H1 (cell line): Measurements from ENCODE around the gene TMEM140. TPM values are rescaled to one million over a fixed set of nuclear protein-coding genes. Genes with fewer than 3 reads are reported as not detected.

Source experiments
- CTCF ChIA-PET: fragments of 300-600 bp; sonication (Branson Sonifier 250); formaldehyde crosslinking; loops from one replicate; lab custom pipeline; 2021; ENCODE audit not compliant: partially characterized antibody; lab: Charles Lee
- POLR2A ChIA-PET: fragments of 300-600 bp; sonication (Branson Sonifier 250); formaldehyde crosslinking; loops from one replicate; lab custom pipeline; 2021; ENCODE audit warnings: inconsistent platforms; ENCODE audit not compliant: partially characterized antibody; lab: Charles Lee
- DNase-seq, 2 experiments: peaks; one replicate each; pipeline versions ENCODE4 v3.0.0 to v3.0.0-alpha.2; 2010 to 2022; ENCODE audit warnings: low spot score in 2 of 2, low read depth in 1 of 2, mixed read lengths in 1 of 2
- FAIRE-seq: peaks from 2 replicates; lab custom pipeline; 2011; peaks lifted over from hg19 to GRCh38; lab: Jason Lieb, UNC
- H2AFZ ChIP-seq: 2 replicates; pipeline ENCODE4 v1.8.1; 2012; ENCODE audit warnings: low read length, inconsistent platforms
- H2AK5ac ChIP-seq: 2 replicates; pipeline ENCODE4 v1.6.1; 2013; ENCODE audit warnings: low read depth, low read length
- H2BK120ac ChIP-seq: replicated peaks from 2 replicates; pipeline ENCODE3; 2013; ENCODE audit warnings: low read depth, low read length, inconsistent platforms
- H2BK12ac ChIP-seq: 2 replicates; pipeline ENCODE4 v1.6.1; 2013; ENCODE audit warnings: low read depth, low read length
- H2BK15ac ChIP-seq: 2 replicates; pipeline ENCODE4 v1.6.1; 2013; ENCODE audit warnings: low read length
- H2BK20ac ChIP-seq: 2 replicates; pipeline ENCODE4 v1.6.1; 2013; ENCODE audit warnings: low read length
- H2BK5ac ChIP-seq: 2 replicates; pipeline ENCODE4 v1.6.1; 2013; ENCODE audit warnings: low read depth, low read length
- H3K14ac ChIP-seq: 2 replicates; pipeline ENCODE4 v1.6.1; 2013; ENCODE audit warnings: inconsistent platforms; ENCODE audit not compliant: insufficient read length
- H3K18ac ChIP-seq: 2 replicates; pipeline ENCODE4 v1.6.1; 2013; ENCODE audit warnings: low read length; ENCODE audit errors: extremely low read depth
- H3K23ac ChIP-seq: 2 replicates; pipeline ENCODE4 v1.6.1; 2013; ENCODE audit warnings: inconsistent platforms; ENCODE audit not compliant: insufficient read length
- H3K23me2 ChIP-seq: 2 replicates; pipeline ENCODE4 v1.6.1; 2013; ENCODE audit warnings: low read depth, low read length
- H3K27ac ChIP-seq: 2 replicates; pipeline ENCODE4 v1.6.1; 2011; ENCODE audit warnings: low read depth, low read length, inconsistent platforms
- H3K27me3 ChIP-seq, 4 experiments: replicated peaks in 1 of 4; 1 replicate in 1 of 4; 2 replicates in 3 of 4; pipeline versions ENCODE4 v1.6.1 to v1.8.1; 2011 to 2013; ENCODE audit warnings: low read length in 3 of 4, mild to moderate bottlenecking in 3 of 4, inconsistent platforms in 2 of 4, mixed read lengths in 2 of 4, moderate library complexity in 1 of 4; ENCODE audit not compliant: control insufficient read depth in 3 of 4, insufficient read depth in 3 of 4; ENCODE audit errors: extremely low read depth in 1 of 4
- H3K36me3 ChIP-seq, 4 experiments: 2 replicates each; pipeline versions ENCODE4 v1.6.1 to v1.8.1; 2011 to 2013; ENCODE audit warnings: mild to moderate bottlenecking in 4 of 4, low read length in 3 of 4, moderate library complexity in 2 of 4, control low read depth in 1 of 4, inconsistent platforms in 1 of 4; ENCODE audit not compliant: insufficient read depth in 4 of 4, control insufficient read depth in 2 of 4
- H3K4ac ChIP-seq: replicated peaks from 2 replicates; pipeline ENCODE3; 2013; ENCODE audit warnings: low read length, low read depth, mixed read lengths, inconsistent platforms; ENCODE audit not compliant: insufficient read length
- H3K4me1 ChIP-seq, 4 experiments: replicated peaks in 1 of 4; 1 replicate in 1 of 4; 2 replicates in 3 of 4; pipeline versions ENCODE4 v1.6.1 to v1.8.1; 2011 to 2013; ENCODE audit warnings: low read length in 3 of 4, inconsistent platforms in 2 of 4, mixed read lengths in 1 of 4; ENCODE audit not compliant: insufficient read depth in 4 of 4, control insufficient read depth in 3 of 4
- H3K4me2 ChIP-seq, 2 experiments: 2 replicates each; pipeline versions ENCODE4 v1.6.1 to v1.8.1; 2011 to 2013; ENCODE audit warnings: low read depth in 2 of 2, low read length in 2 of 2, control low read depth in 1 of 2, inconsistent platforms in 1 of 2, mild to moderate bottlenecking in 1 of 2; ENCODE audit not compliant: insufficient read depth in 1 of 2
- H3K4me3 ChIP-seq, 4 experiments: fragments of 200-600, 300-600 bp in 1 of 4; sonication (generic), shearing (Covaris generic), sonication (Bioruptor Twin) in 1 of 4; 2 replicates each; pipeline versions ENCODE4 v1.5.1 to v1.8.1; 2011 to 2016; ENCODE audit warnings: low read length in 4 of 4, low read depth in 3 of 4, control low read depth in 2 of 4, inconsistent platforms in 2 of 4, mild to moderate bottlenecking in 2 of 4, mixed read lengths in 1 of 4, moderate library complexity in 1 of 4; ENCODE audit not compliant: insufficient read depth in 2 of 4; ENCODE audit errors: extremely low read depth in 1 of 4
- H3K56ac ChIP-seq: replicated peaks from 2 replicates; pipeline ENCODE3; 2013; ENCODE audit warnings: low read depth, mild to moderate bottlenecking, mixed read lengths, low read length, inconsistent platforms; ENCODE audit not compliant: insufficient read length
- H3K79me1 ChIP-seq: 2 replicates; pipeline ENCODE4 v1.6.1; 2013; ENCODE audit warnings: low read depth, low read length, control low read depth
- H3K79me2 ChIP-seq, 2 experiments: 2 replicates each; pipeline versions ENCODE4 v1.6.1 to v1.8.1; 2012 to 2013; ENCODE audit warnings: low read length in 2 of 2, mild to moderate bottlenecking in 2 of 2, inconsistent platforms in 1 of 2; ENCODE audit not compliant: insufficient read depth in 2 of 2, control insufficient read depth in 1 of 2
- H3K9ac ChIP-seq, 4 experiments: replicated peaks in 1 of 4; 1 replicate in 1 of 4; 2 replicates in 3 of 4; pipeline versions ENCODE4 v1.6.1 to v1.8.1; 2011 to 2013; ENCODE audit warnings: low read depth in 3 of 4, low read length in 3 of 4, control low read depth in 2 of 4, mild to moderate bottlenecking in 2 of 4, moderate library complexity in 2 of 4, inconsistent platforms in 1 of 4; ENCODE audit errors: extremely low read depth in 1 of 4
- H3K9me3 ChIP-seq, 2 experiments: 2 replicates each; pipeline versions ENCODE4 v1.6.1 to v1.8.1; 2012 to 2013; ENCODE audit warnings: mild to moderate bottlenecking in 2 of 2, moderate library complexity in 2 of 2, control low read depth in 1 of 2, inconsistent platforms in 1 of 2, low read depth in 1 of 2, low read length in 1 of 2, mixed read lengths in 1 of 2; ENCODE audit not compliant: insufficient read depth in 2 of 2
- H4K20me1 ChIP-seq, 2 experiments: replicated peaks in 1 of 2; 2 replicates each; pipeline versions ENCODE3 to v1.8.1; 2011 to 2013; ENCODE audit warnings: inconsistent platforms in 2 of 2, low read length in 2 of 2, mild to moderate bottlenecking in 1 of 2; ENCODE audit not compliant: insufficient read depth in 2 of 2, control insufficient read depth in 1 of 2
- H4K5ac ChIP-seq: 2 replicates; pipeline ENCODE4 v1.6.1; 2013; ENCODE audit warnings: low read length, low read depth, mixed read lengths, inconsistent platforms; ENCODE audit not compliant: insufficient read length
- H4K8ac ChIP-seq: 2 replicates; pipeline ENCODE4 v1.8.0; 2013; ENCODE audit warnings: mild to moderate bottlenecking, moderate library complexity, low read length, inconsistent platforms; ENCODE audit not compliant: insufficient read depth; ENCODE audit errors: extremely low read depth
- H4K91ac ChIP-seq: replicated peaks from 2 replicates; pipeline ENCODE3; 2013; ENCODE audit warnings: low read length, mixed read lengths, inconsistent platforms; ENCODE audit not compliant: insufficient read length
- CBX8 ChIP-seq: fragments of 300-800, 300-1000 bp; sonication (generic); IDR thresholded peaks from 2 replicates; pipeline ENCODE4 v1.7.1; 2016; ENCODE audit warnings: low read depth, low read length, borderline replicate concordance
- HDAC6 ChIP-seq: IDR thresholded peaks from one replicate; pipeline ENCODE4 v1.7.1; 2012; ENCODE audit warnings: low read depth, mild to moderate bottlenecking, inconsistent platforms, low read length, moderate library complexity
- KDM4A ChIP-seq: IDR thresholded peaks from one replicate; pipeline ENCODE4 v1.7.1; 2012; ENCODE audit warnings: low read depth, mild to moderate bottlenecking, moderate library complexity, low read length, inconsistent platforms; ENCODE audit not compliant: severe bottlenecking
- KDM5A ChIP-seq: fragments of 200-600 bp; IDR thresholded peaks from 2 replicates; pipeline ENCODE4 v1.7.1; 2012; ENCODE audit warnings: mild to moderate bottlenecking, low read length, inconsistent platforms, mixed read lengths
- RXRA ChIP-seq: IDR thresholded peaks from 2 replicates; pipeline ENCODE4 v1.6.1; 2011; ENCODE audit warnings: low read depth, mild to moderate bottlenecking, low read length, moderate library complexity; ENCODE audit not compliant: insufficient read depth
- TCF12 ChIP-seq: IDR thresholded peaks from 2 replicates; pipeline ENCODE4 v1.6.1; 2011; ENCODE audit warnings: low read depth, mild to moderate bottlenecking, low read length
- WGBS, 2 experiments: shearing (Covaris generic) in 1 of 2; methylation state at CpG; one replicate each; pipeline versions ENCODE4 v1.1.6 to v1.1.7; 2013 to 2015; ENCODE audit warnings: low lambda C conversion rate in 2 of 2, mixed read lengths in 2 of 2, inconsistent platforms in 1 of 2, low coverage in 1 of 2, missing lambda C conversion rate in 1 of 2; ENCODE audit not compliant: insufficient replicate concordance in 2 of 2, insufficient coverage in 1 of 2, insufficient read length in 1 of 2; ENCODE audit errors: extremely low coverage in 1 of 2, missing lambda C conversion rate in 1 of 2; 5-methylcytosine and 5-hydroxymethylcytosine counted together
- polyA plus RNA-seq, 7 experiments: library from polyadenylated mRNA; depleted of rRNA in 3 of 7; stranded (reverse) in 5 of 7; unstranded in 2 of 7; fragments of >200 nt in 5 of 7; fragments of 200-250 nt in 2 of 7; gene quantifications; 1 replicate in 5 of 7; 2 replicates in 1 of 7; 4 replicates in 1 of 7; pipeline versions ENCODE4 v1.2.1 to v1.2.3, GENCODE V29; 2011 to 2013; ENCODE audit warnings: missing spikeins in 2 of 7, mixed read lengths in 2 of 7
- total RNA-seq: library from RNA; stranded (reverse); fragmentation: NEBNext Ultra II Directional; extraction: Animal tissue kit (Norgen Biotek cat#: 25700); gene quantifications from 2 replicates; pipeline ENCODE4 v1.2.1, GENCODE V29; 2021

The TMEM140 gene
- total and polyA plus RNA-seq, 2 of the 8 experiments (the other 6 are each of a cell fraction or from before 2014, with no cell fraction given), result not detected

DNA sequence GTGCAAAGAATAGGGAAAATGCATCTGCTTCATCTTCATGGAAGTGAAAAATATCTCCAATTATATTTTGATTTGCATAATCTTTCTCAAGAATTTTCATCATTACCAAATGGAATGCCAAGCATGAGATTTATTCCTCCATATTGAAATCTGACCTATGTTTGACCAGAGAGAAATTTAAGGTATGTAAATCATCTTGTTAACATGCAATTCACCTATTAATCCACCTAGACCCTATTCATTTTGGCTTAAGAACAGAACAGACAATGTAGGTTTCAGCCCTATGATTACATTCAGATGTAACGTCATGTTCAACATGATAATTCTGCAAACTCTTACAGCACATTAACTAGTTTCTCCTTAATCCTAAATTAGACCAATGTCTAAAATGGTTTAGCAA, 30.8 kb upstream of the TMEM140 start:
- Histone ChIP-seq H3K4me2 (no peak overlapping the region), H3K36me3 (no peaks in the 10 kb centered on the region), H3K18ac (no peak overlapping the region), H3K27ac (no peak overlapping the region), H3K9me3 (no peaks in the 10 kb centered on the region), H2BK20ac (no peak overlapping the region), H4K91ac (no peak overlapping the region), H4K5ac (no peak overlapping the region), H2BK15ac (no peak overlapping the region), H2BK5ac (no peak overlapping the region), H2BK12ac (no peak overlapping the region), H2AK5ac (no peak overlapping the region), H2AFZ (no peak overlapping the region), H4K20me1 (no peaks in the 10 kb centered on the region), H3K23me2 (no peaks in the 10 kb centered on the region), H3K14ac (no peak overlapping the region), H3K9ac (no peak overlapping the region), H3K23ac (no peak overlapping the region), H2BK120ac (no peak overlapping the region), H3K27me3 (no peaks in the 10 kb centered on the region), H3K56ac (no peak overlapping the region), H3K4me3 (no peak overlapping the region), H3K4ac (no peak overlapping the region)
- FAIRE-seq, result no peak
- ChIA-PET CTCF (interaction anchor here (0.9 kb wide), 1 partner anchor 10 kb away, joined by 3 read pairs; no protein-coding TSS in a partner anchor), POLR2A (no interaction called here)
- no peak for TF ChIP-seq KDM4A
- TF ChIP-seq RXRA, result no peak
- TF ChIP-seq CBX8, result no peak
- TF ChIP-seq KDM5A, result no peak
- TF ChIP-seq HDAC6, result no peak
- no peak for TF ChIP-seq TCF12
- TF ChIP-seq, all 59 proteins: peak for 0
- 88% methylated on average over 1 of the region's 1 CpG; no CpG with 5 or more reads in 1 of the 2 experiments for WGBS, 2 experiments
- no peaks in the 10 kb centered on the region for H3K4me1 ChIP-seq
- H4K8ac ChIP-seq, result no peak overlapping the region
- no peaks in the 10 kb centered on the region for H3K79me1 ChIP-seq
- H3K79me2 ChIP-seq, result no peaks in the 10 kb centered on the region
- DNase-seq, result no peak
